Measurements from ENCODE around the gene KNG1.

- TF ChIP-seq CTCF (IDR thresholded peaks at IDR 0.05; ENCODE audit: insufficient read depth, low read length) (no peak), POLR2AphosphoS5 (IDR thresholded peaks at IDR 0.05; ENCODE audit: low read depth) (no peak)
These were observed 36.3 kb upstream of the KNG1 start for GRCh38 chr3:186680869-186681268.

Measured in HL-60 (cell line).